Psoas muscle (tissue), 8 donors: ENCODE measurements around the gene ASB15. TPM values are rescaled to one million over a fixed set of nuclear protein-coding genes. Genes with fewer than 3 reads are reported as not detected.
A peak's percentile ranks its signal among the peaks of the same experiment; 100 is the strongest.

ENCODE experiments used
- ATAC-seq, 4 donors: fragments of 200-7000 bp; cut with Tn5 transposase; one replicate each; pipeline ENCODE4 v1.9.1; 2020; ENCODE audit warnings: moderate library complexity in 3 of 4, mild to moderate bottlenecking in 2 of 4
- DNase-seq, 2 donors: peaks; one replicate each; pipeline ENCODE4 v3.0.0-alpha.2; 2020
- H3K27ac ChIP-seq: fragments of 200-600 bp; one replicate; pipeline ENCODE4 v1.8.0; 2022
- H3K27me3 ChIP-seq, 3 donors: fragments of 200-600 bp in 1 of 3; one replicate each; pipeline versions ENCODE4 v1.6.1 to v1.8.0; 2013 to 2022; ENCODE audit warnings: low read length in 2 of 3, mild to moderate bottlenecking in 2 of 3, moderate library complexity in 1 of 3; ENCODE audit not compliant: insufficient read depth in 3 of 3
- H3K36me3 ChIP-seq, 2 donors: fragments of 200-600 bp in 1 of 2; one replicate each; pipeline versions ENCODE4 v1.6.1 to v1.8.0; 2013 to 2022; ENCODE audit warnings: low read depth in 1 of 2, mild to moderate bottlenecking in 1 of 2, moderate library complexity in 1 of 2; ENCODE audit not compliant: insufficient read depth in 1 of 2
- H3K4me1 ChIP-seq: fragments of 200-600 bp; one replicate; pipeline ENCODE4 v1.8.0; 2022
- H3K4me3 ChIP-seq: fragments of 200-600 bp; one replicate; pipeline ENCODE4 v1.8.0; 2022; ENCODE audit warnings: mild to moderate bottlenecking
- H3K9me3 ChIP-seq: fragments of 200-600 bp; one replicate; pipeline ENCODE4 v1.8.0; 2022
- CTCF ChIP-seq: fragments of 200-600 bp; IDR thresholded peaks from one replicate; pipeline ENCODE4 v1.8.0; 2022; ENCODE audit warnings: antibody characterized with exemption
- WGBS, 3 donors: extraction: QIAGEN DNeasy Blood & Tissue Kit; methylation state at CpG; one replicate each; pipeline versions ENCODE4 v1.1.6 to v1.1.7; 2013; 5-methylcytosine and 5-hydroxymethylcytosine counted together
- intact Hi-C, 2 donors: fragments of 100-400 bp; cut with DNase I; formaldehyde crosslinking; loops; one replicate each; pipeline versions ENCODE4 v1.11.0 to v1.14.2; 2022
- polyA plus RNA-seq, 3 donors: library from polyadenylated mRNA; stranded (reverse); fragments of 200-250 nt; gene quantifications; one replicate each; pipeline ENCODE4 v1.2.3, GENCODE V29; 2013
- total RNA-seq, 4 donors: library from RNA; stranded (reverse); fragmentation: NEBNext Ultra II Directional in 2 of 4; extraction: Animal tissue kit (Norgen Biotek cat#: 25700) in 2 of 4; gene quantifications; one replicate each; pipeline versions ENCODE4 v1.2.1 to v1.2.4, GENCODE V29; 2021 to 2023
- donor health status: healthy with polysubstance abuse.
- donor health status: DM: no; HTN: no; CAD: no; lungs with moderate emphysema.
- donor health status: Bipolar disorder and iron deficiency.
- donor health status: healthy.
- donor health status: DM: yes; HTN: yes; CAD: no.
- donor health status: DM: no; HTN: no; CAD: no.
- donor health status: DM: no; HTN: no; CAD: no.
- donor health status: DM: yes; HTN: yes; CAD: no.

ASB15 gene
- total and polyA plus RNA-seq, 7 donors, result 0.12 to 23.6 (median 10.3) TPM

- peak overlapping the region; percentile 96 for H3K4me3 ChIP-seq
- peaks cover 2 to 32% of the 10 kb centered on the region in 2 donors for H3K36me3 ChIP-seq
- WGBS, 3 donors, result 1% methylated on average over 12 of the region's 12 CpGs
- H3K4me1 ChIP-seq, result peaks cover 38% of the 10 kb centered on the region
- DNase-seq (no peak), ATAC-seq (peak in 3 of 4 donors; percentile 13 to 45 (median 29))
- H3K9me3 ChIP-seq, result no peaks in the 10 kb centered on the region
- peak overlapping the region; percentile 96 for H3K27ac ChIP-seq
- intact Hi-C loops, result no loop called here
- H3K27me3 ChIP-seq, result no peaks in the 10 kb centered on the region
- TF ChIP-seq CTCF, result no peak
Measured at GRCh38 chr7:123557016-123557397, 44.6 kb upstream of the ASB15 start.

DNA sequence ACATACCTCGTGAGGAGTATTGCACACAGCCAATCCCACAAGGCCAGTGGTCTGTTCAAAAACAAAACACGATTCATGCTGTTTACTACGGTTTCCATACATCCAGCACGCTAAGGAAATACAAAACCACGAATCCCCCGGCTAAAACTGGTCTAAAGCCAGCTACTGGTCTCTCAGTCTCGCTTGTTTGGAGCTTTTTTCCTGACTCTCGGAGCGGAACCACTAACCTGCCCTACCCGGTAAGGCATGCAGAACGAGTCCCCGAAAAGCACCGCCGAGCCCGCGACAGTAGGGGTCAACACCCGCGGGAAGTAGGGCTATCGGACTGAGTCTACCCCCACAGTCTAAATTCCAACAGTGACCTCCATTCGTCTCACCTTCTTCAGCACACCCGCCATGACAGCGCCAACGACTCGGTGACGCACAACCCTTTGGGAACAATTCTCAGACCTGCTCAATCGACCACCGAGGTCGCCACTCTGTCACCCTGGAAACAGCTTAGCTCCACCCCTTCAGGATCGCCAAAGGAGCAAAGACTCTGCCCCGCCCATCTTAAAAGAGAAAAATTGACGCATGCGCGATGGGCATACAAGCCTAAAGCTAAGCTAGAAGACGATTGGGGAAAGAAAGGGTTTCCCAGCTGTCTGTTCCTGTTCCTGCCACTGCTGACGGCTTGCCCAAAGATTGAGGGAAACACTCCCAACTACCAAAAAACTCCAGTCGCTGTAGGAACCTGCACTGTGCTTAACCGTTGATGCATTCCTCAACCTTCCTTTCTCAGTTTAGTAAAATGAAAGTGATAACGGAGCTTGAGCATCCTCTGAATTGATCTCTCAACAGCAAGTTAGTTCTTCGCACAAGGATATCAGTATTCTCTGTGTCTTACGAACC is 44.0 kb upstream of the ASB15 start, which contains the start of gene NDUFA5:
Gene NDUFA5 (minus strand): TSS at position 421 of the 891 bp plus-strand sequence. CDS start 23 bp downstream, at position 398.
- Histone ChIP-seq H3K9me3 (no peaks in the 10 kb centered on the region), H3K27me3 (no peaks in the 10 kb centered on the region), H3K4me1 (peaks cover 38% of the 10 kb centered on the region), H3K4me3 (peak within 1 kb of the TSS; percentile 96), H3K27ac (peak within 1 kb of the TSS; percentile 96), H3K36me3 (peaks cover under 1 to 31% of the 10 kb centered on the region in 2 donors)
- no peak for TF ChIP-seq CTCF
- DNase-seq (peak; percentile 96 to 97), ATAC-seq (peak; percentile 99)
- intact Hi-C loops, result no loop called here
- WGBS, 3 donors, result 0 to 1% (median 1%) methylated on average over 40 of the region's 40 CpGs

DNA sequence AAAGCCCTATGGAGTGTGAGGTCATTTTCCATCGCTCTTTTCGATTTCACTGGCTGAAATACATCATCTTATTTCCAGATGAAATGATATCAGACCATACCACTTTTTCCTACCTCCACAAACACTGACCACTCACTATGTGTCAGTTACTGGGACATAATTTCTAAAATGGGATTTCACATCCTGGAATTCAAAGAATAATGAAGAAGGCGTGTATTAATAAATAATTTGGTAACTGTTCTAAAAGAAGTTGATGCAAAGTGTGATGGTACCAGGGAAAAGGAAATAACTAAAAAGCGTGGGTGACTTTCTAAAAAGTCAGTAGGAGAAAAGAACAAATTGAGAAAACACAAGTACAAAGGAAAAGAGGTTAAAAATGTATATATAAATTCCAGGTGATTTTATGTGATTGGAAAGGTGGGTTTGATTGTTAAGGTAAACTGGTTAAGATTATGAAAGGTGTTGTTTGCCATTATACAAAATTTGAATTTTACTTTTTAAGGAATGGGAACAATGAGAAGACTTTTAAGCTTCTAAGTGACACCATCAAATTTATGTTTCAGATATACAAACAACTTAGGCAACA is 43.2 kb upstream of the ASB15 start:
- peak overlapping the region; percentile 96 for H3K27ac ChIP-seq
- no peaks in the 10 kb centered on the region for H3K9me3 ChIP-seq
- DNase-seq (no peak), ATAC-seq (no peak)
- TF ChIP-seq CTCF, result no peak
- H3K36me3 ChIP-seq, result peaks cover 0 to 24% of the 10 kb centered on the region in 2 donors
- WGBS, 3 donors, result 35 to 44% (median 36%) methylated on average over 4 of the region's 4 CpGs
- intact Hi-C loops, result no loop called here
- H3K4me1 ChIP-seq, result peaks cover 34% of the 10 kb centered on the region
- no peaks in the 10 kb centered on the region for H3K27me3 ChIP-seq
- peak overlapping the region; percentile 96 for H3K4me3 ChIP-seq

- intact Hi-C loops, result loop anchor here in 1 of 2 donors (10.0 kb wide), 1 partner anchor 303 kb away; no protein-coding TSS in a partner anchor
- Histone ChIP-seq H3K36me3 (no peaks in the 10 kb centered on the region), H3K27me3 (no peaks in the 10 kb centered on the region), H3K27ac (no peak overlapping the region), H3K4me3 (no peak overlapping the region), H3K4me1 (no peaks in the 10 kb centered on the region), H3K9me3 (no peaks in the 10 kb centered on the region)
- TF ChIP-seq CTCF, result no peak
- ATAC-seq (no peak), DNase-seq (no peak)
Measured at GRCh38 chr7:123562121-123562520, 39.5 kb upstream of the ASB15 start.
